Natural killer cell (primary cell): Measurements from ENCODE around the gene ACSS1. TPM values are rescaled to one million over a fixed set of nuclear protein-coding genes. Genes with fewer than 3 reads are reported as not detected.

Experiments
- ATAC-seq, 3 donors: fragments of 150-1000 bp in 2 of 3; fragments of 200-7000 bp in 1 of 3; cut with Tn5 transposase; 1 replicate in 1 of 3; 2 replicates in 2 of 3; pipeline ENCODE4 v1.10.0; 2021; ENCODE audit warnings: mild to moderate bottlenecking in 2 of 3, moderate library complexity in 2 of 3
- DNase-seq, 2 donors: peaks; one replicate each; pipeline versions ENCODE4 v3.0.0 to v3.0.0-alpha.2; 2013 to 2021; ENCODE audit warnings: mixed read lengths in 1 of 2
- H3K27ac ChIP-seq: one replicate; pipeline ENCODE4 v1.5.1; 2013; ENCODE audit warnings: mild to moderate bottlenecking, low read length
- H3K27me3 ChIP-seq: one replicate; pipeline ENCODE4 v1.6.1; 2013; ENCODE audit warnings: low read length; ENCODE audit not compliant: control insufficient read depth, insufficient read depth
- H3K36me3 ChIP-seq: one replicate; pipeline ENCODE4 v1.6.1; 2013; ENCODE audit warnings: low read length; ENCODE audit not compliant: control insufficient read depth, insufficient read depth
- H3K4me1 ChIP-seq: one replicate; pipeline ENCODE4 v1.6.1; 2013; ENCODE audit warnings: low read length; ENCODE audit not compliant: control insufficient read depth, insufficient read depth
- H3K4me3 ChIP-seq: one replicate; pipeline ENCODE4 v1.5.1; 2013; ENCODE audit warnings: low read length
- H3K9me3 ChIP-seq: one replicate; pipeline ENCODE4 v1.6.1; 2013; ENCODE audit warnings: low read length; ENCODE audit not compliant: control insufficient read depth, insufficient read depth
- H3K27ac Mint-ChIP-seq, 2 donors: one replicate each; pipeline ENCODE4 v1.8.0; 2022; ENCODE audit warnings: mild to moderate bottlenecking in 2 of 2, mixed read lengths in 2 of 2, moderate library complexity in 1 of 2
- H3K27me3 Mint-ChIP-seq, 2 donors: one replicate each; pipeline ENCODE4 v1.8.0; 2022; ENCODE audit warnings: low read depth in 2 of 2, mixed read lengths in 2 of 2
- H3K36me3 Mint-ChIP-seq: one replicate; pipeline ENCODE4 v1.8.0; 2022; ENCODE audit warnings: mixed read lengths
- H3K4me1 Mint-ChIP-seq, 2 donors: one replicate each; pipeline ENCODE4 v1.8.0; 2022; ENCODE audit warnings: mixed read lengths in 2 of 2
- H3K4me3 Mint-ChIP-seq: one replicate; pipeline ENCODE4 v1.8.0; 2022; ENCODE audit warnings: mild to moderate bottlenecking, moderate library complexity, mixed read lengths
- H3K9me3 Mint-ChIP-seq, 2 donors: one replicate each; pipeline ENCODE4 v1.8.0; 2022; ENCODE audit warnings: mixed read lengths in 2 of 2
- WGBS: methylation state at CpG from one replicate; pipeline ENCODE4 v1.1.7; 2013; ENCODE audit warnings: missing lambda C conversion rate; ENCODE audit not compliant: insufficient coverage; 5-methylcytosine and 5-hydroxymethylcytosine counted together
- intact Hi-C: fragments of 100-400 bp; cut with micrococcal nuclease; formaldehyde crosslinking; loops from one replicate; pipeline ENCODE4 v1.14.2; 2022
- total RNA-seq, 4 donors: library from RNA; stranded (reverse); fragments of 120-200 nt in 1 of 4; gene quantifications; one replicate each; pipeline versions ENCODE4 v1.2.3 to v1.2.4, GENCODE V29; 2013 to 2022
- TF ChIP-seq, protein P1 (sequence below): fragments of 200-600 bp; IDR thresholded peaks from one replicate; pipeline ENCODE4 v1.8.0; 2022; ENCODE audit warnings: antibody characterized with exemption

ACSS1 gene
- total RNA-seq, 3 donors from 2014 or later (not counting 1 experiment from before 2014, with no cell fraction given), result 46.3 to 67.4 (median 57.4) TPM

DNA sequence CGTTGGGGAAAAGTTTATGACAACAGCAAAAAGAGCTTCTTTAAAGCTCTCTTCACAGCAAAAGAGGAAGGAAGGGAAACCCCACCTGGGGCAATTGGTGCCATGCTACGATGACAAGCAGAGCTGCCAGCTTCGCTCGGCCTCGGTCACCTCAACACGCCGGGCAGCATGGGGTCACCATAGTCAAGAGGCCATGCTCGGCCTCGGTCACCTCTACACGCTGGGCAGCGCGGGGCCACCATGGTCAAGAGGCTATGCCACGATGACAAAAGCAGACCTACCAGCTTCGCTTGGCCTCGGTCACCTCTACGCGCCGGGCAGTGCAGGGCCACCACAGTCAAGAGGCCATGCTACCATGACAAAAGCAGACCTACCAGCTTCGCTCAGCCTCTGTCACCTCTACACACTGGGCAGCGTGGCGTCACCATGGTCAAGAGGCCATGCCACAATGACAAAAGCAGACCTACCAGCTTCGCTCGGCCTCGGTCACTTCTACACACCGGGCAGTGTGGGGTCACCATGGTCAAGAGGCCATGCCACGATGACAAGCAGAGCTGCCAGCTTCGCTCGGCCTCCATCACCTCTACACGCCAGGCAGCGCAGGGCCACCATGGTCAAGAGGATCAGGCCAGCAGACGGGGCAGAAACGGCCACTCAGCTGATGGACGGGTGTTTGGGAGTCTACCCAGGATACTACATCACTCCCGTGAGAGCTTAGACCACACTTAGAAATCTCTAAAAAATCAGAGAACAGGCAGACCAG, 77.5 kb downstream of the ACSS1 start:
- WGBS, result 89% methylated on average over 33 of the region's 34 CpGs
- Histone ChIP-seq H3K27ac (peak overlapping the region; percentile 49), H3K36me3 (peaks cover 55% of the 10 kb centered on the region), H3K4me1 (peaks cover 56% of the 10 kb centered on the region), H3K9me3 (peaks cover 3% of the 10 kb centered on the region), H3K27me3 (no peaks in the 10 kb centered on the region), H3K4me3 (no peak overlapping the region)
- H3K27ac Mint-ChIP-seq, result peak overlapping the region; percentile 89 to 94
- ATAC-seq, result no peak
- H3K9me3 Mint-ChIP-seq, result no peaks in the 10 kb centered on the region
- peaks cover 39% of the 10 kb centered on the region for H3K36me3 Mint-ChIP-seq
- DNase-seq, result no peak
- H3K4me3 Mint-ChIP-seq, result peak overlapping the region; percentile 76
- H3K27me3 Mint-ChIP-seq, result no peaks in the 10 kb centered on the region
- intact Hi-C loops, result no loop called here
- TF ChIP-seq, protein P1, sequence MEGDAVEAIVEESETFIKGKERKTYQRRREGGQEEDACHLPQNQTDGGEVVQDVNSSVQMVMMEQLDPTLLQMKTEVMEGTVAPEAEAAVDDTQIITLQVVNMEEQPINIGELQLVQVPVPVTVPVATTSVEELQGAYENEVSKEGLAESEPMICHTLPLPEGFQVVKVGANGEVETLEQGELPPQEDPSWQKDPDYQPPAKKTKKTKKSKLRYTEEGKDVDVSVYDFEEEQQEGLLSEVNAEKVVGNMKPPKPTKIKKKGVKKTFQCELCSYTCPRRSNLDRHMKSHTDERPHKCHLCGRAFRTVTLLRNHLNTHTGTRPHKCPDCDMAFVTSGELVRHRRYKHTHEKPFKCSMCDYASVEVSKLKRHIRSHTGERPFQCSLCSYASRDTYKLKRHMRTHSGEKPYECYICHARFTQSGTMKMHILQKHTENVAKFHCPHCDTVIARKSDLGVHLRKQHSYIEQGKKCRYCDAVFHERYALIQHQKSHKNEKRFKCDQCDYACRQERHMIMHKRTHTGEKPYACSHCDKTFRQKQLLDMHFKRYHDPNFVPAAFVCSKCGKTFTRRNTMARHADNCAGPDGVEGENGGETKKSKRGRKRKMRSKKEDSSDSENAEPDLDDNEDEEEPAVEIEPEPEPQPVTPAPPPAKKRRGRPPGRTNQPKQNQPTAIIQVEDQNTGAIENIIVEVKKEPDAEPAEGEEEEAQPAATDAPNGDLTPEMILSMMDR, result no peak
- peaks cover 98 to 100% of the 10 kb centered on the region in 2 donors for H3K4me1 Mint-ChIP-seq

DNA sequence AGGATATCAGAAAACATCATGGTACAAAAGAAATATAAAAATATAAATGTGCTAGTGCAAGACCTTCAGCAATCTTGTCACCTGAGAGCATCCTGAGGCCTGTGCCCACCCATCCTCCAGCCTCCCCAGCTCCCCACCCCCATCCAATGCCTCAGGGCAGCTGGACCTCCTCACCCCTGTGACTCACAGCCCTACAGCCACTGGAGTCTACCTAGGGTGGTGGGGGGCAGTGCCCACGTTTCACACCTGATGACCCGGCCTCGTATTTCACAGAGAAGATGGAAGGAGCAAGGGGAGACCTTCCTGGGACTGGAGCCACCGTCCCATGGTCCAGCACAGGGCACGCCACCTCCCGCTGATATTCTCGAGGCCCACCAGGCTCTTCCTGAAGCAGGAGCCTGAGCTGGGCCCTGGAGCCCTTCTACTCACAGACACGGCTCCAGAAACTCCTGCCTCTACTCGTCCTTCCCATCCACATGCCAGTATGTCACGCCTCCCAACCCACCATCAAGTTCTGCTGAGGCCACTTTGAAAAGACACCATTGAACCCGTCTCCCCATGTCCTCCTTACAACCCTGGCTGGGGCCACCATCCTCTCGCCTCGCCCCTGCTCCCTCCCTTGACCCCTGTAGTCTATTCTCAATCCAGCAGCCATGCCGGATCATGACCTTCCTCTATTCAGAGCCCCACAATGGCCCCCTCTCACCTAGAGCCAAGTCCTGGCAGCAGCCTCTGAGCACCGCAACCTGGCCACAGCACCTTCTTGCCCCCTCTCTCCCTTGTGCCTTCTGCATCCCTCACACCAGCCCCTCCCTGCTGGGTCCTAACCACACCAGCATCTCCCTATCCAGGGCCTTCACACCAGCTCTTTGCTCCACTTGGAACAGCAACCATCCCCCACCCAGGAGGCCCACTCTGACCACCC, 78.6 kb downstream of the ACSS1 start:
- Histone ChIP-seq H3K27ac (peak overlapping the region; percentile 49), H3K36me3 (peaks cover 57% of the 10 kb centered on the region), H3K4me3 (no peak overlapping the region), H3K27me3 (no peaks in the 10 kb centered on the region), H3K9me3 (peaks cover 3% of the 10 kb centered on the region), H3K4me1 (peaks cover 49% of the 10 kb centered on the region)
- intact Hi-C loops, result no loop called here
- Mint-ChIP-seq H3K27ac (peak overlapping the region; percentile 89 to 94), H3K36me3 (peaks cover 47% of the 10 kb centered on the region), H3K4me1 (peaks cover 98 to 100% of the 10 kb centered on the region in 2 donors), H3K27me3 (no peaks in the 10 kb centered on the region), H3K4me3 (peak overlapping the region; percentile 76), H3K9me3 (no peaks in the 10 kb centered on the region)
- TF ChIP-seq, protein P1, result no peak
- WGBS, result 93% methylated on average over 15 of the region's 15 CpGs
- DNase-seq, result no peak
- ATAC-seq, result no peak

DNA sequence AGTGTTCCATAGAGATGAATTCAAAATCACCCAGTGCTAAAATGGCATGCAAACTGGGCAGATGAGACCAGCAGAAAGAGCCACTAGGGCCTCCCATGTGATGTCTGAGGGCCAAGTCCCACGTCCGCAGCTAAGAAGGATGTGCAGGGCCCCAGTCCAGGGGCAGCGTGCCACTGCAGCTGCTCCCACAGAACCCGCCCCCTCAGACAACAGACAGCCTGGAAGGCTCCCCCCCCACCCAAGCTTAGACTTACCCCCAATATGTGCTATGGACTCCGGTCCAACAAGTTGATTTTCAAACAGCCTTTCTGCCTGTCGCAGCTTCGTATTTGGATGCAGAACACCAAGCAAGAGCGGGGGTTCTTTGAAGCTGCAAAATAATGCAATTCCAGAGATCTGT, 79.4 kb downstream of the ACSS1 start:
- H3K4me1 ChIP-seq, result peaks cover 45% of the 10 kb centered on the region
- peaks cover 3% of the 10 kb centered on the region for H3K9me3 ChIP-seq
- ATAC-seq (no peak), DNase-seq (no peak)
- H3K4me1 Mint-ChIP-seq, result peaks cover 98 to 100% of the 10 kb centered on the region in 2 donors
- 85% methylated on average over 8 of the region's 8 CpGs for WGBS
- no peaks in the 10 kb centered on the region for H3K27me3 Mint-ChIP-seq
- H3K36me3 ChIP-seq, result peaks cover 60% of the 10 kb centered on the region
- H3K9me3 Mint-ChIP-seq, result no peaks in the 10 kb centered on the region
- intact Hi-C loops, result no loop called here
- no peak overlapping the region for H3K27ac ChIP-seq
- H3K36me3 Mint-ChIP-seq, result peaks cover 51% of the 10 kb centered on the region
- TF ChIP-seq, protein P1, result no peak
- no peak overlapping the region for H3K4me3 ChIP-seq
- H3K27me3 ChIP-seq, result no peaks in the 10 kb centered on the region
- H3K4me3 Mint-ChIP-seq, result peak overlapping the region; percentile 28
- peak overlapping the region; percentile 89 to 94 for H3K27ac Mint-ChIP-seq
